Thoracic aorta (tissue), 2 donors: ENCODE data around the gene E2F6. TPM values are rescaled to one million over a fixed set of nuclear protein-coding genes. Genes with fewer than 3 reads are reported as not detected.

Source experiments
- ATAC-seq: fragments of 150-250 bp; one replicate; pipeline ENCODE4 v1.8.0; 2017; ENCODE audit warnings: low read depth; ENCODE audit not compliant: insufficient number of reproducible peaks, low FRiP score
- DNase-seq: peaks from one replicate; pipeline ENCODE4 v3.0.0-alpha.2; 2020; ENCODE audit warnings: low spot score
- H3K27ac ChIP-seq, 2 donors: fragments of 200-600 bp; sonication (generic); 1 replicate in 1 of 2; 2 replicates in 1 of 2; pipeline ENCODE4 v1.5.1; 2016; ENCODE audit warnings: mild to moderate bottlenecking in 2 of 2, moderate library complexity in 2 of 2
- H3K27me3 ChIP-seq: fragments of 200-600 bp; sonication (generic); replicated peaks from 2 replicates; pipeline ENCODE4 v1.6.0; 2016; ENCODE audit warnings: mild to moderate bottlenecking; ENCODE audit not compliant: insufficient read depth
- H3K36me3 ChIP-seq: fragments of 200-600 bp; sonication (generic); one replicate; pipeline ENCODE4 v1.5.1; 2016
- H3K4me1 ChIP-seq, 2 donors: fragments of 200-600 bp; sonication (generic); 1 replicate in 1 of 2; 2 replicates in 1 of 2; pipeline versions ENCODE4 v1.5.1 to v1.6.0; 2016; ENCODE audit warnings: low read depth in 2 of 2, mild to moderate bottlenecking in 1 of 2; ENCODE audit not compliant: control insufficient read depth in 1 of 2
- H3K4me3 ChIP-seq: fragments of 200-600 bp; sonication (generic); 2 replicates; pipeline ENCODE4 v1.5.1; 2016; ENCODE audit warnings: mild to moderate bottlenecking
- H3K9me3 ChIP-seq: fragments of 200-600 bp; sonication (generic); 2 replicates; pipeline ENCODE4 v1.5.1; 2016
- CTCF ChIP-seq: fragments of 200-600 bp; sonication (generic); IDR thresholded peaks from one replicate; pipeline ENCODE4 v1.5.1; 2019; ENCODE audit warnings: antibody characterized with exemption
- total RNA-seq, 2 donors: library from RNA; depleted of rRNA; stranded (reverse); fragments of >200 nt; gene quantifications; one replicate each; pipeline versions ENCODE4 v1.1.0 to v1.2.3, GENCODE V29; 2016

The E2F6 gene
- total RNA-seq, 2 donors from 2014 or later: 4.2 to 16.6 TPM

GRCh38 chr2:11512431-11512830 lies 46.5 kb upstream of the E2F6 start:
- H3K36me3 ChIP-seq: no peaks in the 10 kb centered on the region
- no peaks in the 10 kb centered on the region for H3K9me3 ChIP-seq
- no peaks in the 10 kb centered on the region for H3K27me3 ChIP-seq
- TF ChIP-seq CTCF: no peak
- ATAC-seq: no peak
- H3K4me1 ChIP-seq: no peaks in the 10 kb centered on the region
- H3K4me3 ChIP-seq: no peak overlapping the region
- H3K27ac ChIP-seq: no peak overlapping the region
- no peak for DNase-seq

- Histone ChIP-seq H3K27ac (no peak overlapping the region), H3K36me3 (no peaks in the 10 kb centered on the region), H3K4me1 (no peaks in the 10 kb centered on the region), H3K27me3 (no peaks in the 10 kb centered on the region), H3K4me3 (no peak overlapping the region), H3K9me3 (no peaks in the 10 kb centered on the region)
- DNase-seq: no peak
- no peak for TF ChIP-seq CTCF
- no peak for ATAC-seq
These were observed 43.8 kb upstream of the E2F6 start for GRCh38 chr2:11509657-11510360.

GRCh38 chr2:11508279-11508678 lies 42.3 kb upstream of the E2F6 start:
- DNase-seq (no peak), ATAC-seq (no peak)
- Histone ChIP-seq H3K4me1 (no peaks in the 10 kb centered on the region), H3K27me3 (no peaks in the 10 kb centered on the region), H3K27ac (no peak overlapping the region), H3K36me3 (no peaks in the 10 kb centered on the region), H3K4me3 (no peak overlapping the region), H3K9me3 (no peaks in the 10 kb centered on the region)
- no peak for TF ChIP-seq CTCF

- no peaks in the 10 kb centered on the region for H3K9me3 ChIP-seq
- ATAC-seq (no peak), DNase-seq (no peak)
- no peak for TF ChIP-seq CTCF
- no peaks in the 10 kb centered on the region for H3K36me3 ChIP-seq
- no peaks in the 10 kb centered on the region for H3K4me1 ChIP-seq
- H3K27me3 ChIP-seq: no peaks in the 10 kb centered on the region
- no peak overlapping the region for H3K27ac ChIP-seq
- no peak overlapping the region for H3K4me3 ChIP-seq
These were observed 41.6 kb upstream of the E2F6 start for GRCh38 chr2:11507517-11507916.

DNA sequence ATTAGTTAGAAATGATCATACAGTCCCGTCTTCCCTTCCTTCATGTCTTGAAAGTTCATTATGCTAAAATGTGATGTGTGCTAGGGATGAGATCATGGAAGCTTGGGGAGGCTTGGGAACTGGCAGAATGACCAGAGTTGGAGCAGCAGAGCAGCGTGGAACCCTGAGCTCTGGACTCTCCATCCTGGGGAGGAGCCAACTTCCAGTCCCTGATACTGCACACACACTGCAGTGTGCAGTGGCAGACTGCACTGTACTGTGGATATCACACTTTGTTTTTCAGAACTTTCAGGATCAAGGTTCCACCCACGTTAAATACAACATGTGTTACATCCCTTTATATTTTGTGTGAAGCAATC lies 40.6 kb upstream of the E2F6 start:
- ATAC-seq (no peak), DNase-seq (no peak)
- TF ChIP-seq CTCF: no peak
- Histone ChIP-seq H3K27ac (no peak overlapping the region), H3K9me3 (no peaks in the 10 kb centered on the region), H3K36me3 (no peaks in the 10 kb centered on the region), H3K4me1 (no peaks in the 10 kb centered on the region), H3K4me3 (no peak overlapping the region), H3K27me3 (no peaks in the 10 kb centered on the region)
